Sciatic nerve (tissue), 2 donors: ENCODE measurements around the gene PLXNA4. TPM values are rescaled to one million over a fixed set of nuclear protein-coding genes. Genes with fewer than 3 reads are reported as not detected.

Experiments used
- ATAC-seq: fragments of 200-7000 bp; cut with Tn5 transposase; one replicate; pipeline ENCODE4 v1.9.1; 2020; ENCODE audit warnings: mild to moderate bottlenecking, moderate library complexity
- DNase-seq: peaks from one replicate; pipeline ENCODE4 v3.0.0-alpha.2; 2020; ENCODE audit warnings: low spot score
- intact Hi-C: fragments of 100-400 bp; cut with DNase I; formaldehyde crosslinking; loops from one replicate; pipeline ENCODE4 v1.14.2; 2022
- total RNA-seq: library from RNA; stranded (reverse); fragmentation: NEBNext Ultra II Directional; extraction: Animal tissue kit (Norgen Biotek cat#: 25700); gene quantifications from one replicate; pipeline ENCODE4 v1.2.1, GENCODE V29; 2021
- donor health status: DM: no; HTN: no; CAD: no.
- donor health status: DM: no; HTN: no; CAD: no.

Gene PLXNA4
- total RNA-seq, 1 donor from 2014 or later = 9.0 TPM

- intact Hi-C loops = no loop called here
- no peak for ATAC-seq
- DNase-seq = no peak
These were observed 60.0 kb downstream of the PLXNA4 start for GRCh38 chr7:132516042-132516840.

DNA sequence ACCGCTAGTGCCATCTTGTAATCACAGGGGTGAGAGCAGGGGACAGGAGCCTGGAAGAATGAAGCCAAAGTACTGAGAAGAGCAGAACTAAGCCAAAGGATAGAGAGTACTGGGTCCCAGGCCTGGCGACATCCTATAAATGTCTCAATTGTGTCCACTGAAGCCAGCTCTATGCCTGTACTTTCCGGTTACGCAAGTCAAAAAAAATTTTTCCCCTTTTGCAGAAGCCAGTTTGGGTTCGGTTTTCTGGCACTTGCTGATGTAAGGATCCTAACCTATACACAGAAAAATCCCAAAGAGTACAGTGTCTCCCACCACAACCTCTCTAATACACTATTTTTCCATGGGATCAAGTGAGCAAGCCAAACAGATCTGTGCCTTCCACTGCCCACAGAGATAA, 61.1 kb downstream of the PLXNA4 start:
- DNase-seq (no peak), ATAC-seq (no peak)
- intact Hi-C loops = no loop called here

DNA sequence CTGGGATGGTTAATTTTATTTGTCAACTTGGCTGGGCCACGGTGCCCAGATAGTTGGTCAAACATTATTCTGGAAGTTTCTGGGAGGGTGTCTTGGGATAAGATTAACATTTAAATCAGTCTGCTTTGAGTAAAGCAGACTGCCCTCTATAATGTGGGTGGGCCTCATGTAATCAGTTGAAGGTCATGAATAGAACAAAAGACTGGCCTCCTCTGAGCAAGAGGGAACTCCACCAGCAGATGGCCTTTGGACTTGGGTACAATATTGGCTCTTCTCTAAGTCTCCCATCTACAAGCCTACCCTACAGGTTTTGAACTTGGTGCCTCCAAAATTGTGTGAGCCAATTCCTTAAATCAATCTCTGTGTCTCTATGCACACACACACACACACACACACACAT, 61.8 kb downstream of the PLXNA4 start:
- intact Hi-C loops = no loop called here
- ATAC-seq (no peak), DNase-seq (no peak)

GRCh38 chr7:132511921-132512320, 64.3 kb downstream of the PLXNA4 start:
- intact Hi-C loops = no loop called here
- ATAC-seq = no peak
- DNase-seq = no peak

DNA sequence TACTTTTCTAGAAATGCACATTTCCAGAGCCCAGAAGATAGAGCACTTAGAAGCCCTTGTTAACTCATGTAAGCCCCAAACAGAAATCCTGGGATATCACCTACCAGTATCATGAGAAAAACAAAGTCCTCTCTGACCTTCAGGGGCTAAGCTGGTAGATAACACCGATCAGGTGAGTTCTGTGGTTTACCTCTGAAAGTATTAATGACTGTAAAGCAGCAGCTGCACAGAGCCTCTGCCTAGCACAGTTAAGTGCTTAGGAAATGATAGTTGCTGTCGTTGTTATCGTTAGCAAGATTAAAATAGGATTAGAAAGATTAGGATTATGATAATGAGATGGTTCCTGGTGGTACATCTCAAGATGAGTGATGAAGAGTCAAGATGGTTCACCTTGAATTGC, 64.9 kb downstream of the PLXNA4 start:
- intact Hi-C loops = no loop called here
- no peak for DNase-seq
- ATAC-seq = no peak

GRCh38 chr7:132509643-132510042, 66.6 kb downstream of the PLXNA4 start:
- DNase-seq (no peak), ATAC-seq (peak; percentile 53)
- intact Hi-C loops = no loop called here

GRCh38 chr7:132508724-132509353, 67.4 kb downstream of the PLXNA4 start:
- intact Hi-C loops = no loop called here
- DNase-seq = no peak

DNA sequence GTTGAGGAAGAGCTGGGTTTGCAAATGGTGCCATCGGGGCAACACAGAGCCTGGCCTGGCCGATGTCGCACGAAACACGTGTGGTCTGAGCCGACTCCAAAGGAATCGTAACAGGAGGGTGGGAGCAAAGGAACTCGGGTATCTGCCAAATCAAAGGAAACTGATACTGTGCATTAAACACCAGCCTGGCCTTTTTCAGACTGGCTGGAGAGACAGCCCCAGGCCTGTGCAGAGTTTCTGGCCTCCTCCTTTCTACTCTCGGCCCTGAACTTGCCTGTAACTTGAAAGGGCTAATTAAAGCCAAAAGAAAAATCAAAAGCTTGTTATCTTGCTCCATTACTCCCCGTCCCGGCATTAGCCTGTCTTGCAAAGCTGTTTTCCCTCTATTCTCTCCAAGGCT, 71.4 kb downstream of the PLXNA4 start:
- DNase-seq = no peak
- intact Hi-C loops = no loop called here
- no peak for ATAC-seq

More at GRCh38 chr7:132508724-132509353, 67.4 kb downstream of the PLXNA4 start:
- no peak for ATAC-seq

- no peak for DNase-seq
- intact Hi-C loops = no loop called here
- ATAC-seq = no peak
These were observed 72.2 kb downstream of the PLXNA4 start for GRCh38 chr7:132504071-132504470.

GRCh38 chr7:132503415-132503814, 72.9 kb downstream of the PLXNA4 start:
- intact Hi-C loops = no loop called here
- ATAC-seq (no peak), DNase-seq (no peak)

DNA sequence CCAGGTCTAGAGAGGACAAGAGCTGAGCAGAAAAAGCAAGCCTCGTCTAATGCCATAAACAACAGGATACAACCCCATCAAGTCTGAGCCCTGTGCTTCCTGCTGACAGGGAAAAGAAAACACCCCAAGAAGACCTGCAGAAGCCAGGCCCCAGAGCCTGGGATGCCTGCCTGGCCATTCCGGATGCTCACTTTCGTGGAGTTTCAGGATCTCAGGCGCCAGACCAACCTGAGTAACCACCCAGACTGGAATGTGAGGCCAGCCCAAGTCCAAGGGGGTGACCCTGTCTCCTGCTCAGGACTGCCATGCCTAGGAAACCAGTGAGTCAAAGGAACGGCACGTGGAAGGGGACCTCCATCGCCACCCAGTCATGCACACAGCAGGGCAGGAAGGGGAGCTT, 74.3 kb downstream of the PLXNA4 start:
- DNase-seq = no peak
- intact Hi-C loops = no loop called here
- ATAC-seq = no peak

- ATAC-seq (peak; percentile 87), DNase-seq (peak; percentile 83)
- intact Hi-C loops = no loop called here
These were observed 75.4 kb downstream of the PLXNA4 start for GRCh38 chr7:132500727-132501440.

GRCh38 chr7:132499487-132499886, 76.8 kb downstream of the PLXNA4 start:
- ATAC-seq (no peak), DNase-seq (no peak)
- intact Hi-C loops = no loop called here

- intact Hi-C loops = no loop called here
- ATAC-seq = no peak
- no peak for DNase-seq
These were observed 77.2 kb downstream of the PLXNA4 start for GRCh38 chr7:132499065-132499464.

DNA sequence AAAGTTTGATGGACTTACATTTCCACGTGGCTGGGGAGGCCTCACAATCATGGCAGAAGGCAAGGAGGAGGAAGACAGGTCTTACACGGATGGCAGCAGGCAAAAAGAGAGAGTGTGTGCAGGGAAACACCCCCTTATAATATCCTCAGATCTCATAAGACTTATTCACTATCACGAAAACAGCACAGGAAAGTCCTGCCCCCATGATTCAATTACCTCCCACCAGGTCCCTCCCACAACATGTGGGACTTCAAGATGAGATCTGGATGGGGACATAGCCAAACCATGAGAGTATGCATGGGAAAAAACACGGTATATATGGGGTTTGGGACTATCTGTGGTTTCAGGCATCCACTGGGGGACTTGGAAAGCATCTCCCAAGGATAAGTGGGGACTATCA, 78.0 kb downstream of the PLXNA4 start:
- intact Hi-C loops = no loop called here
- DNase-seq (no peak), ATAC-seq (no peak)

DNA sequence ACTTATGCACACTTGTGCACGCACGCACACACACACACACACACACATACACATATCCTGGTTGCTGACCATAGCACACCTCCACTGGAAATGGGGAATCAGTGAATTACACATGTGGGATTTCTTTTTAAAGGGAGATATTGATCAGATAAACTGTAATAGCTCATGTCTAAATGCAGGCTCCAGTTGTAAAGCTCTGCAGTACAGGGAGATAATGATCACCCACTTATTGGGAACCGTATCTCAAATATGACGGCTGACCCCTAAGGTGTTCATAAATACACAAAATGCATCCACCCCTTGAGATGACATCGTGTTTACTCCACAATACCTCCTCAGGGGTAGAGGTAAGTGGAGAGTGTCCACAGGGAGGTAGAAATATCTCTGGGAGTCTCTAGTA, 79.2 kb downstream of the PLXNA4 start:
- intact Hi-C loops = no loop called here
- DNase-seq = no peak
- ATAC-seq = no peak

DNA sequence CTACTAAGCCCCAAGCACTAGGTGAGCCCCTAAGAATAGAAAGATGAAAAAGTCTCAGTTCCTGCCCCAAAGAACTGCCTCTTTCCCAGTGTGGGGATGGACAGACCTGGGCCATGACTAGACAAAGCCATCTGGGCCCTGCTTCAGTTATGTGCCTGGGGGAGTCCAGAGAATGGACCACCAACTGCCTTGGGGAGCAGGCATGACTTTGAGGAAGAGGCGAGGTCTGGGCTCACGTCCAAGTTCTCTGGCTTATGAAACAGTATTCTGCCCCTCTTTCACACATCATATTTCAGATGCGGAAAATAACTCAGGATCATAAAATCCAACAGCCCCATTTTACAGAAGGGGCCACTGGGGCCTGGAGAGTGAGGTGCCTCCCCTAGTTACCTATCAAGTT, 80.3 kb downstream of the PLXNA4 start:
- no peak for DNase-seq
- no peak for ATAC-seq
- intact Hi-C loops = no loop called here

GRCh38 chr7:132494474-132494873, 81.8 kb downstream of the PLXNA4 start:
- no peak for DNase-seq
- intact Hi-C loops = no loop called here
- ATAC-seq = no peak

DNA sequence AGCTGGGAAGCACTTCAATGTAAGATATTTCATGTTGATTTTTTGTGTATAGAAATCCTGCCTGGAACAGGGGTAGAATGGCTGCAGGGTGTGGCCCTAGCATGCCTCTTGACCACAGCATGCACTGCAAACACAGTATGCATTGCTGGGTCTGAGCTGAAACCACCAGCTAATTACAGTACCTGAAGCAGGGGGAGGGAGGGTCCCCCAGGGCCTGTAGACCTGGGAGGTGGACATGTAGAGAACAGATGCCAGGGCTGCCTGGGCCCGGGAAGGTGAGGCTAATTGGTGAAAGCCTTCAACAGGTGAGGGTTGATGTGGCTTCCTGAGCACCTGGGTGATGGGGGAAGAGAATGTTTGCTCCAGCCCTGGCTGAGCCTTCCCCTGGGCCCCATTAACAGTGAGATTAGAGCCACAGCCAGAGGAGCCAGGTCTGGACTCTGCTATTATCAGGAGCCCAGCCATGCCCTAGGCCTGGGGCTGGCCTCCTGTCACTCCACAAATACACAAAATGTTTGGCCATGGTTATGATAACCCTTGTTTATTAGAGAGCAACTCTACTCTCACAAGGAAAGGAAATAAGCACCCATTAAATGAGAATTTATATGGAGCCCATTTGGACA, 83.3 kb downstream of the PLXNA4 start:
- ATAC-seq = no peak
- intact Hi-C loops = no loop called here
- no peak for DNase-seq
